ENCODE results near the gene MMRN2. TPM values are rescaled to one million over a fixed set of nuclear protein-coding genes. Genes with fewer than 3 reads are reported as not detected.
"Not testable (repeated sequence)": the region's sequence is repeated elsewhere in the genome, so short reads cannot be mapped to it uniquely, and the experiment has no call there.

The MMRN2 gene, protein sequence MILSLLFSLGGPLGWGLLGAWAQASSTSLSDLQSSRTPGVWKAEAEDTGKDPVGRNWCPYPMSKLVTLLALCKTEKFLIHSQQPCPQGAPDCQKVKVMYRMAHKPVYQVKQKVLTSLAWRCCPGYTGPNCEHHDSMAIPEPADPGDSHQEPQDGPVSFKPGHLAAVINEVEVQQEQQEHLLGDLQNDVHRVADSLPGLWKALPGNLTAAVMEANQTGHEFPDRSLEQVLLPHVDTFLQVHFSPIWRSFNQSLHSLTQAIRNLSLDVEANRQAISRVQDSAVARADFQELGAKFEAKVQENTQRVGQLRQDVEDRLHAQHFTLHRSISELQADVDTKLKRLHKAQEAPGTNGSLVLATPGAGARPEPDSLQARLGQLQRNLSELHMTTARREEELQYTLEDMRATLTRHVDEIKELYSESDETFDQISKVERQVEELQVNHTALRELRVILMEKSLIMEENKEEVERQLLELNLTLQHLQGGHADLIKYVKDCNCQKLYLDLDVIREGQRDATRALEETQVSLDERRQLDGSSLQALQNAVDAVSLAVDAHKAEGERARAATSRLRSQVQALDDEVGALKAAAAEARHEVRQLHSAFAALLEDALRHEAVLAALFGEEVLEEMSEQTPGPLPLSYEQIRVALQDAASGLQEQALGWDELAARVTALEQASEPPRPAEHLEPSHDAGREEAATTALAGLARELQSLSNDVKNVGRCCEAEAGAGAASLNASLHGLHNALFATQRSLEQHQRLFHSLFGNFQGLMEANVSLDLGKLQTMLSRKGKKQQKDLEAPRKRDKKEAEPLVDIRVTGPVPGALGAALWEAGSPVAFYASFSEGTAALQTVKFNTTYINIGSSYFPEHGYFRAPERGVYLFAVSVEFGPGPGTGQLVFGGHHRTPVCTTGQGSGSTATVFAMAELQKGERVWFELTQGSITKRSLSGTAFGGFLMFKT
- 0.27 and 0.40 TPM in 2 replicates for total RNA-seq
- long read RNA-seq, result 0 reads

DNA sequence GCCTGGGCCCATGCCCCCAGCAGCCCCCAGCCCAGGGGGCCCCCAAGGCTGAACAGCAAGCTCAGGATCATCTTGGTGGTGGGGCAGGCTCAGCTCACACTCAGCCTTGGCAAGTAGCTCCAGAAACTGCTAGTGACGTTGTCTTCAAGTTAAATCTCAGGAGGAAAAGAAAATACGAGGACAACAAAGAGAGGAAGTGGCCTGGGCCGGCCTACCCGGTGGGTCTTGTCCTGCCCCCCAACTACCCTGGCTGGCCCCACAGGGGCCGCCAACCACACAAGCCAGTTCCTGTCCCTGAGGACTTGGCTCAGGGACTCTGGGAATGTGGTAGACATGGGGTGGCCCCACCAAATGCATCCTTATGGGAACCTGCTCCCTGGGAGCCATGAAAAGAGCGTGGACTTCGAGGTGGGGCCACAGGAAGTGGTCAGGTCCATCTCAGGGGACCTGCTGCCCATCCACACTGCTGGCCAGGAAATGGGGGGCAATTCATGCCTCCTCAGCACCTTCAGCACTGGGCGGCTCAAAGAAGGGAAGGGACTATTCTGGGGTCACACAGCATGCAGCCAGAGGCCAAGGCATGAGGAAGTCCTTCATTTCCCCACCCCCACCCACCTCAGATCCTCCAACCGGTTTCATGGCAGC lies at the start of gene MMRN2:
MMRN2 (minus strand) TSS at position 145 of the 645 bp plus-strand sequence; CDS start at position 71, 74 bp downstream.
- Mint-ChIP-seq H3K27ac (ENCODE audit: unreplicated experiment) (no peak within 1 kb of the TSS), H3K9me3 (peaks cover 8% of the 10 kb centered on the region), H3K4me1 (peaks cover 44% of the 10 kb centered on the region), H3K36me3 (ENCODE audit: low read depth) (peaks cover 4% of the 10 kb centered on the region), H3K27me3 (ENCODE audit: low read depth) (no peaks in the 10 kb centered on the region), H3K4me3 (no peak within 1 kb of the TSS)
- TF ChIP-seq, protein P1, sequence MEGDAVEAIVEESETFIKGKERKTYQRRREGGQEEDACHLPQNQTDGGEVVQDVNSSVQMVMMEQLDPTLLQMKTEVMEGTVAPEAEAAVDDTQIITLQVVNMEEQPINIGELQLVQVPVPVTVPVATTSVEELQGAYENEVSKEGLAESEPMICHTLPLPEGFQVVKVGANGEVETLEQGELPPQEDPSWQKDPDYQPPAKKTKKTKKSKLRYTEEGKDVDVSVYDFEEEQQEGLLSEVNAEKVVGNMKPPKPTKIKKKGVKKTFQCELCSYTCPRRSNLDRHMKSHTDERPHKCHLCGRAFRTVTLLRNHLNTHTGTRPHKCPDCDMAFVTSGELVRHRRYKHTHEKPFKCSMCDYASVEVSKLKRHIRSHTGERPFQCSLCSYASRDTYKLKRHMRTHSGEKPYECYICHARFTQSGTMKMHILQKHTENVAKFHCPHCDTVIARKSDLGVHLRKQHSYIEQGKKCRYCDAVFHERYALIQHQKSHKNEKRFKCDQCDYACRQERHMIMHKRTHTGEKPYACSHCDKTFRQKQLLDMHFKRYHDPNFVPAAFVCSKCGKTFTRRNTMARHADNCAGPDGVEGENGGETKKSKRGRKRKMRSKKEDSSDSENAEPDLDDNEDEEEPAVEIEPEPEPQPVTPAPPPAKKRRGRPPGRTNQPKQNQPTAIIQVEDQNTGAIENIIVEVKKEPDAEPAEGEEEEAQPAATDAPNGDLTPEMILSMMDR (conservative IDR thresholded peaks at IDR 0.05), result no peak
- no peak for DNase-seq (ENCODE audit: low read depth, low spot score)

DNA sequence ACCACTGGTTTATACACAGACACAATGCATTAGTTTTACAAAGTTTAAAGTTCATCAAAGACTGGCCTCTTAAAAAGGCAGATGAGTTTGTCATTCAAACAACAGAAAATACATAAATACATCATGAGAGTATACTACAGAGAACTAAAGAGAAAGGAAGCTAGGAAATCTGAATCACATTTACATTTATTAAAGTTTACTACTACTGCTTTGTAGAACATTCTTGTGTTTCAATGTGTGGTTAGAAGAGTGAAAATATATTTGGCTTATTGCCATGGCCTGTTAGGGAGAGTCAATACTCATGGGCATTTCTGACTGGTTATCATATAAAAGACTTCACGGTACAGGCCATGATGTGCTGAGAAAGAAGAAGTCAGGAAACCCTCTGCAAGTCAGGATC lies 49.7 kb upstream of the MMRN2 start:
- not testable (repeated sequence) for H3K4me3 Mint-ChIP-seq; H3K27ac Mint-ChIP-seq (ENCODE audit: unreplicated experiment); H3K4me1 Mint-ChIP-seq; H3K36me3 Mint-ChIP-seq (ENCODE audit: low read depth); H3K9me3 Mint-ChIP-seq; DNase-seq (ENCODE audit: low read depth, low spot score); H3K27me3 Mint-ChIP-seq (ENCODE audit: low read depth)

DNA sequence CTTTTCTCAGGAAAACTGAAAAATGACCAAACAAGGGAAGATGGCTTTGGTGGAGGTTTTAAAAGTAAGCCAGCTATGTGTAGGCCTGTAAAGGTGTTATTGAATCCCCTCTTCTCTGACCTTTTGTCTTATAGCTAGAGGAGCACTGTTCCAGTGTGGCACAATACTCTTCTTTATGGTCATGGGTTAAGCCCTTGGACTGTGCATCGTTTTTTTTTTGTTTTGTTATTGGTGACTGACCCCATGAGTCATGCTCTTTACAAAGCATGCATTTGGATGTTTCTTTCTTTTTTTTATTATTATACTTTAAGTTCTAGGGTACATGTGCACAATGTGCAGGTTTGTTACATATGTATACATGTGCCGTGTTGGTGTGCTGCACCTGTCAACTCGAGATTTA lies 43.1 kb upstream of the MMRN2 start:
- TF ChIP-seq, protein P1 (conservative IDR thresholded peaks at IDR 0.05), result no peak
- Mint-ChIP-seq H3K9me3 (no peaks in the 10 kb centered on the region), H3K27me3 (ENCODE audit: low read depth) (no peaks in the 10 kb centered on the region), H3K27ac (ENCODE audit: unreplicated experiment) (no peak overlapping the region), H3K4me1 (peaks cover 18% of the 10 kb centered on the region), H3K36me3 (ENCODE audit: low read depth) (no peaks in the 10 kb centered on the region), H3K4me3 (no peak overlapping the region)
- DNase-seq (ENCODE audit: low read depth, low spot score), result no peak

DNA sequence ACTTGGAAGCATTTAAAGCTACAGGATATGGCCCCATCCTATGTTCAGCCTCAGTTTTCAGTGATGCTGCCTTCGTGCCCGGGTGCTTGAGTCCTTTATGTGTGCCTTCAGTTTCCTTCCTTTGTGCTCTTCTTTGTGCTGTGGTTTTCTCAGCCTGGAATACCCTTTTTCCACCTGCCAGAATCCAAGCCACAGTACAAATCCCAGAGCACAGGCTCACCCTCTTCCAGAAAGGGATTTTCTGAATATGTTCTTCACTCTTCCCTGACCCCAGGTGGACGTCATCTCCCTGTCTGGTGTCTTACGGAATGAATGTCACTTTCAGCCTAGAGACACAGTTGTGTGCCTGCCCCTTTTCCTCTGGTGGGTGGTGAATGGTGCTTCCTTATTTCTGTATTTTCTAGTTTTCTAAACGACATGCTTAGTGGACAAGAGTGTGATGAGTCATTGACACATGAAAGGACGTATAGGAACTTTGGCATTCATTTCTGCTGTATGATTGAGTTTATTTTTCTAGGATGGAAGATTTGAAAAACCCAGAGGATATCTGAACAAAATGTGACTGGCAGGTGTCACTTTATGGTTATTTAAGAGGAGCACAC lies 42.5 kb upstream of the MMRN2 start:
- peaks cover 18% of the 10 kb centered on the region for H3K4me1 Mint-ChIP-seq
- not testable (repeated sequence) for H3K36me3 Mint-ChIP-seq (ENCODE audit: low read depth); H3K9me3 Mint-ChIP-seq; H3K27ac Mint-ChIP-seq (ENCODE audit: unreplicated experiment); H3K27me3 Mint-ChIP-seq (ENCODE audit: low read depth); H3K4me3 Mint-ChIP-seq; DNase-seq (ENCODE audit: low read depth, low spot score)

DNA sequence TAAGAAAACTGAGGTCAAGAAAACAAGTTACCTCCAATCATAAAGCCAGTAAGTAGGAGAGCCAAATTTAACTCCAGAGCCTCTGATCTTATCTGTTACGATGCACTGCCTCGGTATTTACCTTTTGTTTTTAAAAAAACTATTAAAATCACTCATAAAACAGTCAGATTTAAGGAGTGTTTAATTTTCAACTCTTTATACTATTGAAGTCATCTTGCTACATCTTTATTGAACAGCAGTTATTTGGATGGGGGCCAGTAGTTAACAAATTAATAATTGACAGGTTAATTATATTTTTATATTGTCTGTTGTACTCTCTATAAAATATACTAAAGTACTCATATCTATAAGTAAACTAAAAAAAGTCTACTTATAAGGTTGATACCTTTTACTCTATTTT lies 35.5 kb upstream of the MMRN2 start:
- Mint-ChIP-seq H3K36me3 (ENCODE audit: low read depth) (no peaks in the 10 kb centered on the region), H3K4me1 (no peaks in the 10 kb centered on the region), H3K27me3 (ENCODE audit: low read depth) (no peaks in the 10 kb centered on the region), H3K4me3 (no peak overlapping the region), H3K9me3 (no peaks in the 10 kb centered on the region), H3K27ac (ENCODE audit: unreplicated experiment) (no peak overlapping the region)
- TF ChIP-seq, protein P1 (conservative IDR thresholded peaks at IDR 0.05), result no peak
- no peak for DNase-seq (ENCODE audit: low read depth, low spot score)

DNA sequence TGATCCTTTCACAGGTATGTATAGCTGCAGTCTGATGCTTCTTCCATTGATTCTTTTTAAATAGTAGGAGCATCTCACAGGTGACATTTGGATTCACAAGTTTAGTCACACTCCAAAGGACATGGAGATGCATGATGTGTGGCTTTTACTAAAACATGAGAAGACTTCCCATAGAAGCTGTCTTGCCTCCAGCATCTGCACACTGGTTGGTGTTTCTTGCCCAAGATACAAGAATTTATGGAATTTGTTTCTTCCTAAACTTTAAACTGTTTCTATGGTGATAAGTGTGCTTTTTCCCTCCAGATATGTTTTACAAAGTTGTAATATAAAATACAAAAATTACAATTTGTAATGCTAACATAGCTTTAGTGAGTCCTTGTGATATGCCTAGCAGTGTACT lies 35.0 kb upstream of the MMRN2 start:
- H3K4me1 Mint-ChIP-seq, result no peaks in the 10 kb centered on the region
- no peaks in the 10 kb centered on the region for H3K9me3 Mint-ChIP-seq
- no peaks in the 10 kb centered on the region for H3K27me3 Mint-ChIP-seq (ENCODE audit: low read depth)
- no peaks in the 10 kb centered on the region for H3K36me3 Mint-ChIP-seq (ENCODE audit: low read depth)
- TF ChIP-seq, protein P1 (conservative IDR thresholded peaks at IDR 0.05), result no peak
- no peak overlapping the region for H3K27ac Mint-ChIP-seq (ENCODE audit: unreplicated experiment)
- H3K4me3 Mint-ChIP-seq, result no peak overlapping the region
- DNase-seq (ENCODE audit: low read depth, low spot score), result no peak

DNA sequence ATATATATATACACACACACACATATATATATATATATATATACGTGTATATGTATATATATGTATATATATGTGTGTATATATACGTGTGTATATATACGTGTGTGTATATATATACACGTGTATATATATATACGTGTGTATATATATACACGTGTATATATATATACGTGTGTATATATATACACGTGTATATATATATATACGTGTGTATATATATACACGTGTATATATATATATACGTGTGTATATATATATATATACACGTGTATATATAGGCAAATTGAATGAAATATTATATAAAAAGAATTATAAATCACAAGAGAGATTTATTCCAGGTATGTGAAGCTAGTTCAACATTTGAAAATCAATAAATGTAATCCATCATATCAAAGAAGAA lies 33.9 kb upstream of the MMRN2 start:
- not testable (repeated sequence) for DNase-seq (ENCODE audit: low read depth, low spot score); H3K9me3 Mint-ChIP-seq; H3K36me3 Mint-ChIP-seq (ENCODE audit: low read depth); H3K27ac Mint-ChIP-seq (ENCODE audit: unreplicated experiment); H3K27me3 Mint-ChIP-seq (ENCODE audit: low read depth); H3K4me1 Mint-ChIP-seq; H3K4me3 Mint-ChIP-seq

Data from neural crest cell (in vitro differentiated cells).